ENCODE data around the gene NTRK3. TPM values are rescaled to one million over a fixed set of nuclear protein-coding genes. Genes with fewer than 3 reads are reported as not detected.
A peak's percentile ranks its signal among the peaks of the same experiment; 100 is the strongest.

Gene NTRK3
- total and polyA plus RNA-seq, 2 experiments from 2014 or later, result not detected

- Histone ChIP-seq H2AFZ (no peak overlapping the region), H3K9me3 (ENCODE audit: low read depth) (no peaks in the 10 kb centered on the region), H3K79me2 (ENCODE audit: insufficient read depth) (no peaks in the 10 kb centered on the region), H3K27me3 (replicated peaks; ENCODE audit: insufficient read depth) (peaks cover 9% of the 10 kb centered on the region; the same call in 1 of the 2 replicates), H3K27ac (no peak overlapping the region), H3K4me3 (no peak overlapping the region), H3K36me3 (ENCODE audit: low read depth) (no peaks in the 10 kb centered on the region), H3K9me2 (ENCODE audit: insufficient read depth) (no peaks in the 10 kb centered on the region), H3K4me2 (ENCODE audit: unreplicated experiment) (no peak overlapping the region), H3K9ac (no peak overlapping the region), H3K4me1 (ENCODE audit: insufficient read depth) (no peaks in the 10 kb centered on the region), H3F3A (ENCODE audit: insufficient read depth) (no peaks in the 10 kb centered on the region), H4K20me1 (ENCODE audit: insufficient read depth) (no peaks in the 10 kb centered on the region)
- in situ Hi-C loops (cut with MboI), result no loop called here
- 46 to 48% methylated on average over 10 of the region's 10 CpGs for WGBS, 2 experiments (ENCODE audit: low coverage in 1 of 2, low lambda C conversion rate in 2 of 2, missing lambda C conversion rate in 2 of 2)
- TF ChIP-seq EZH2 (IDR thresholded peaks at IDR 0.05; ENCODE audit: insufficient read depth, poor library complexity, severe bottlenecking) (no peak), EZH2phosphoT487 (IDR thresholded peaks at IDR 0.05; ENCODE audit: insufficient read depth, low read depth) (no peak)
- no peak for DNase-seq
These were observed 301.1 kb downstream of the NTRK3 start for GRCh38 chr15:87955284-87955909.

DNA sequence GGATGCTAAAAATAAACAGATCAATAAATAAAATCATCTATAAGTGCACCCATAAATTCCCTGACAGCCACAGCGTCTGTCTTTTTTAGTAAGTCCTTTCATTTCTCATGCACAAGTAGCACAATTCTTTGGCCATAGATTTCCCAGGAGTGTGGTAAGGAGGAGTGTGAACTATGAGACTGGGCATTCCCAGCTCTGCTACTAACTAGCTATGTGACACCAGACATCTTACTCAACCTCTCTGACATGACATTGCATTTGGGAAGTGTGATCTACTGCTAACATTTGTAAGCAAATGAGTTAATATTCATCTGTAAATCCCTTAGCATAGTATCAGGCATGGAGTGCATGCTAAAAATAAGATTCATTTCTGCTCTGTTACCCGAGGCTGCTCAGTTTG lies 301.7 kb downstream of the NTRK3 start:
- H3K36me3 ChIP-seq (ENCODE audit: low read depth), result no peaks in the 10 kb centered on the region
- peaks cover 7% of the 10 kb centered on the region; the same call in 1 of the 2 replicates for H3K27me3 ChIP-seq (replicated peaks; ENCODE audit: insufficient read depth)
- no peaks in the 10 kb centered on the region for H3K9me2 ChIP-seq (ENCODE audit: insufficient read depth)
- H3K4me2 ChIP-seq (ENCODE audit: unreplicated experiment), result no peak overlapping the region
- H3K9ac ChIP-seq, result no peak overlapping the region
- no peak overlapping the region for H3K27ac ChIP-seq
- no peaks in the 10 kb centered on the region for H3K9me3 ChIP-seq (ENCODE audit: low read depth)
- H2AFZ ChIP-seq, result no peak overlapping the region
- peak; percentile 29 for DNase-seq
- in situ Hi-C loops (cut with MboI), result no loop called here
- TF ChIP-seq EZH2 (IDR thresholded peaks at IDR 0.05; ENCODE audit: insufficient read depth, poor library complexity, severe bottlenecking), result no peak
- TF ChIP-seq EZH2phosphoT487 (IDR thresholded peaks at IDR 0.05; ENCODE audit: insufficient read depth, low read depth), result no peak
- H3K4me3 ChIP-seq, result no peak overlapping the region
- no peaks in the 10 kb centered on the region for H3K4me1 ChIP-seq (ENCODE audit: insufficient read depth)
- WGBS, 2 experiments (ENCODE audit: low coverage in 1 of 2, low lambda C conversion rate in 2 of 2, missing lambda C conversion rate in 2 of 2), result 0 to 1% methylated on average over 2 of the region's 2 CpGs
- H3F3A ChIP-seq (ENCODE audit: insufficient read depth), result no peaks in the 10 kb centered on the region
- no peaks in the 10 kb centered on the region for H3K79me2 ChIP-seq (ENCODE audit: insufficient read depth)
- H4K20me1 ChIP-seq (ENCODE audit: insufficient read depth), result no peaks in the 10 kb centered on the region

GRCh38 chr15:87952736-87953287 lies 303.7 kb downstream of the NTRK3 start:
- Histone ChIP-seq H3K27ac (no peak overlapping the region), H3K9me2 (ENCODE audit: insufficient read depth) (no peaks in the 10 kb centered on the region), H3K4me1 (ENCODE audit: insufficient read depth) (no peaks in the 10 kb centered on the region), H4K20me1 (ENCODE audit: insufficient read depth) (no peaks in the 10 kb centered on the region), H3K9me3 (ENCODE audit: low read depth) (no peaks in the 10 kb centered on the region), H3K4me3 (no peak overlapping the region), H3K36me3 (ENCODE audit: low read depth) (no peaks in the 10 kb centered on the region), H3K79me2 (ENCODE audit: insufficient read depth) (no peaks in the 10 kb centered on the region), H3F3A (ENCODE audit: insufficient read depth) (no peaks in the 10 kb centered on the region), H2AFZ (no peak overlapping the region), H3K27me3 (replicated peaks; ENCODE audit: insufficient read depth) (no peaks in the 10 kb centered on the region), H3K4me2 (ENCODE audit: unreplicated experiment) (no peak overlapping the region), H3K9ac (no peak overlapping the region)
- in situ Hi-C loops (cut with MboI), result no loop called here
- no peak for TF ChIP-seq EZH2phosphoT487 (IDR thresholded peaks at IDR 0.05; ENCODE audit: insufficient read depth, low read depth)
- TF ChIP-seq EZH2 (IDR thresholded peaks at IDR 0.05; ENCODE audit: insufficient read depth, poor library complexity, severe bottlenecking), result no peak
- DNase-seq, result no peak
- 75 to 85% methylated on average over 13 to 23 of the region's 23 CpGs for WGBS, 2 experiments (ENCODE audit: low coverage in 1 of 2, low lambda C conversion rate in 2 of 2, missing lambda C conversion rate in 2 of 2)

DNA sequence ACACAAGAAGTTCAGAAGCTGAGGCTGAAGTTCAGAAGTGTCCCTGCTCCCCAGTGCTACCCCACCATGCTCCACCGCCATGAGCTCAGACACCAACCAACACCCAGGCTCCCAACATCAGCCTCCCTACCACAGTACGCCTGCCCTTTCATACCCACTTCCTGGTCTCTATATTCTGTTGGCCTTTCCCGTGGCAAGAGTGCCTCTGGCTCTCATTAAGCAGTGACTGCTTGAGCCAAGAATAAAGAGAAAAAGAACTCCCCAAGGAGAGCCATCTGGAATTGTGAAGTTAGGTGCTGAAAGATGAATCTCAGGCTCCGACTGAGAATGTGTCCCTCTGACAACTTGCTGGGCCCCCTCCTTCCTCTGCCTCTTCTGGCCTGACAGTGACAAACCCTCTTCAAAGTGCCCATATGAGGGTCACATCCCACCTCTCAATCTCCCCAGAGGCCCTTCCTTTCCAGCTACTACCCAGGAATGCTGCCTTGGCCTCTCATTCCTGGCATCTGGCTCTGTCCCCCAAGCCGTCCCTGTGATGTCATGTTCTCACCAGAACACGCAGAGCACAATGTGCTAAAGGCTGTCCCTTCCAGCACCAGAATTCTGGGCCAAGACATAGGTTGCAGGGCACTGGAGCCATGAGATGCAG lies 306.8 kb downstream of the NTRK3 start:
- Histone ChIP-seq H3F3A (ENCODE audit: insufficient read depth) (no peaks in the 10 kb centered on the region), H3K9me3 (ENCODE audit: low read depth) (no peaks in the 10 kb centered on the region), H3K27ac (no peak overlapping the region), H3K9ac (no peak overlapping the region), H3K4me3 (no peak overlapping the region), H4K20me1 (ENCODE audit: insufficient read depth) (no peaks in the 10 kb centered on the region), H3K36me3 (ENCODE audit: low read depth) (no peaks in the 10 kb centered on the region), H2AFZ (no peak overlapping the region), H3K4me2 (ENCODE audit: unreplicated experiment) (no peak overlapping the region), H3K79me2 (ENCODE audit: insufficient read depth) (no peaks in the 10 kb centered on the region), H3K27me3 (replicated peaks; ENCODE audit: insufficient read depth) (no peaks in the 10 kb centered on the region), H3K9me2 (ENCODE audit: insufficient read depth) (no peaks in the 10 kb centered on the region), H3K4me1 (ENCODE audit: insufficient read depth) (no peaks in the 10 kb centered on the region)
- 11 to 12% methylated on average over 6 of the region's 6 CpGs for WGBS, 2 experiments (ENCODE audit: low coverage in 1 of 2, low lambda C conversion rate in 2 of 2, missing lambda C conversion rate in 2 of 2)
- TF ChIP-seq EZH2 (IDR thresholded peaks at IDR 0.05; ENCODE audit: insufficient read depth, poor library complexity, severe bottlenecking), result no peak
- TF ChIP-seq EZH2phosphoT487 (IDR thresholded peaks at IDR 0.05; ENCODE audit: insufficient read depth, low read depth), result no peak
- in situ Hi-C loops (cut with MboI), result no loop called here
- DNase-seq, result no peak
